HCT116 (cell line): ENCODE results near the gene AKR1B1. TPM values are rescaled to one million over a fixed set of nuclear protein-coding genes. Genes with fewer than 3 reads are reported as not detected.

Source experiments
- ATAC-seq: fragments of 200-7000 bp; cut with Tn5 transposase; 2 replicates; pipeline ENCODE4 v1.9.1; 2020; ENCODE audit warnings: mild to moderate bottlenecking, moderate library complexity
- BruUV-seq: library from RNA; stranded (reverse); fragments of 400-500 nt; replicated peaks from 2 replicates; lab custom pipeline; 2021; lab: Mats Ljungman, UMichigan
- CTCF ChIA-PET: fragments of 300-600 bp; sonication (Branson Sonifier 250); formaldehyde crosslinking; loops from one replicate; lab custom pipeline; 2021; ENCODE audit warnings: antibody characterized with exemption; lab: Charles Lee
- POLR2A ChIA-PET: fragments of 300-600, 350-600 bp; sonication (Branson Sonifier 250); formaldehyde crosslinking; loops from one replicate; lab custom pipeline; 2021; ENCODE audit warnings: antibody characterized with exemption; lab: Charles Lee
- RAD21 ChIA-PET, 2 experiments: fragments of 300-600 bp; sonication (Branson Sonifier 250); formaldehyde crosslinking; loops; one replicate each; lab custom pipeline; 2023; ENCODE audit warnings: low total read pairs in 2 of 2; ENCODE audit not compliant: uncharacterized antibody in 2 of 2, unreplicated experiment in 2 of 2, low non-redundant PET in 1 of 2; lab: Charles Lee
- DNase-seq: peaks from one replicate; pipeline ENCODE4 v3.0.0-alpha.2; 2010; ENCODE audit warnings: low read depth, low spot score
- H2AFZ ChIP-seq: fragments of 200-600 bp; shearing (Covaris generic), sonication (generic); 2 replicates; pipeline ENCODE4 v1.6.1; 2017; ENCODE audit warnings: low read depth, mixed run types, mixed read lengths, antibody characterized with exemption, low read length; ENCODE audit not compliant: poor library complexity, severe bottlenecking
- H3K27ac ChIP-seq: 2 replicates; pipeline ENCODE4 v1.5.1; 2012; ENCODE audit warnings: low read depth, low read length
- H3K27me3 ChIP-seq: fragments of 200-600 bp; sonication (generic); 2 replicates; pipeline ENCODE4 v1.6.1; 2016; ENCODE audit warnings: mixed run types, low read length, mixed read lengths; ENCODE audit not compliant: insufficient read depth
- H3K36me3 ChIP-seq, 2 experiments: fragments of 200-500 bp in 1 of 2; fragments of 200-600 bp in 1 of 2; sonication (Bioruptor generic) in 1 of 2; sonication (generic) in 1 of 2; 2 replicates each; pipeline versions ENCODE4 v1.5.1 to v1.6.1; 2014 to 2016; ENCODE audit warnings: low read length in 2 of 2, inconsistent platforms in 1 of 2, mixed read lengths in 1 of 2, mixed run types in 1 of 2; ENCODE audit not compliant: insufficient read depth in 2 of 2, control insufficient read depth in 1 of 2
- H3K4me1 ChIP-seq, 2 experiments: fragments of 200-600 bp in 1 of 2; sonication (generic) in 1 of 2; 2 replicates each; pipeline versions ENCODE4 v1.5.1 to v1.6.1; 2012 to 2017; ENCODE audit warnings: low read length in 2 of 2, inconsistent platforms in 1 of 2, mild to moderate bottlenecking in 1 of 2, mixed read lengths in 1 of 2, mixed run types in 1 of 2, moderate library complexity in 1 of 2; ENCODE audit not compliant: insufficient read depth in 2 of 2, control insufficient read depth in 1 of 2
- H3K4me2 ChIP-seq: fragments of 200-600 bp; sonication (generic); 2 replicates; pipeline ENCODE4 v1.6.1; 2017; ENCODE audit warnings: mixed run types, low read length, mixed read lengths
- H3K4me3 ChIP-seq, 2 experiments: fragments of 200-600 bp in 1 of 2; sonication (generic) in 1 of 2; replicated peaks in 1 of 2; 2 replicates each; pipeline ENCODE4 v1.5.1; 2011 to 2016; ENCODE audit warnings: low read length in 2 of 2, control low read depth in 1 of 2, low read depth in 1 of 2, mild to moderate bottlenecking in 1 of 2, mixed read lengths in 1 of 2, mixed run types in 1 of 2
- H3K79me2 ChIP-seq: fragments of 200-600 bp; sonication (generic); 2 replicates; pipeline ENCODE4 v1.6.1; 2017; ENCODE audit warnings: mild to moderate bottlenecking, mixed run types, low read length, moderate library complexity, mixed read lengths; ENCODE audit not compliant: insufficient read depth
- H3K9ac ChIP-seq: fragments of 200-600 bp; sonication (generic); 2 replicates; pipeline ENCODE4 v1.6.1; 2016; ENCODE audit warnings: low read length, mixed read lengths
- H3K9me2 ChIP-seq: fragments of 200-600 bp; sonication (generic), shearing (Covaris generic); 2 replicates; pipeline ENCODE4 v1.6.1; 2017; ENCODE audit warnings: mixed run types, mild to moderate bottlenecking, moderate library complexity; ENCODE audit not compliant: insufficient read depth
- H3K9me3 ChIP-seq, 2 experiments: fragments of 200-500 bp in 1 of 2; fragments of 200-600 bp in 1 of 2; sonication (Bioruptor generic) in 1 of 2; sonication (generic) in 1 of 2; 2 replicates each; pipeline ENCODE4 v1.6.1; 2014 to 2017; ENCODE audit warnings: low read length in 2 of 2, mixed read lengths in 2 of 2, inconsistent platforms in 1 of 2, low read depth in 1 of 2, mild to moderate bottlenecking in 1 of 2, mixed run types in 1 of 2, moderate library complexity in 1 of 2; ENCODE audit not compliant: control insufficient read depth in 1 of 2, insufficient read depth in 1 of 2
- H4K20me1 ChIP-seq: fragments of 200-600 bp; sonication (generic), shearing (Covaris generic); 2 replicates; pipeline ENCODE4 v1.6.1; 2017; ENCODE audit warnings: mixed run types, mild to moderate bottlenecking, moderate library complexity; ENCODE audit not compliant: insufficient read depth
- CTCF ChIP-seq, 3 experiments: fragments of 200-600 bp in 1 of 3; sonication (generic) in 1 of 3; IDR thresholded peaks in 2 of 3; conservative IDR thresholded peaks in 1 of 3; 2 replicates each; pipeline ENCODE4 v1.5.1; 2012 to 2017; ENCODE audit warnings: low read depth in 2 of 3, low read length in 2 of 3, antibody characterized with exemption in 1 of 3, borderline replicate concordance in 1 of 3, control low read depth in 1 of 3, mild to moderate bottlenecking in 1 of 3, mixed read lengths in 1 of 3, mixed run types in 1 of 3, moderate library complexity in 1 of 3; ENCODE audit not compliant: insufficient read depth in 1 of 3
- EZH2 ChIP-seq: fragments of 200-600 bp; sonication (generic); IDR thresholded peaks from 2 replicates; pipeline ENCODE4 v1.6.1; 2017; ENCODE audit warnings: antibody characterized with exemption, mixed run types
- POLR2AphosphoS5 ChIP-seq: IDR thresholded peaks from 2 replicates; pipeline ENCODE4 v1.6.1; 2011; ENCODE audit warnings: mild to moderate bottlenecking, low read depth, low read length, moderate library complexity
- REST ChIP-seq: IDR thresholded peaks from 2 replicates; pipeline ENCODE4 v1.6.1; 2012; ENCODE audit warnings: low read depth
- SP1 ChIP-seq: IDR thresholded peaks from 2 replicates; pipeline ENCODE4 v1.6.1; 2012; ENCODE audit warnings: low read depth
- TCF7L2 ChIP-seq: IDR thresholded peaks from 2 replicates; pipeline ENCODE4 v1.7.0; 2011; ENCODE audit warnings: borderline replicate concordance, inconsistent platforms; ENCODE audit not compliant: insufficient read depth, insufficient read length; ENCODE audit errors: extremely low read depth
- ZFX ChIP-seq: fragments of 450-650 bp; IDR thresholded peaks from 2 replicates; pipeline ENCODE4 v1.6.1; 2017
- ZNF274 ChIP-seq: fragments of 200-500 bp; sonication (Bioruptor generic); IDR thresholded peaks from 2 replicates; pipeline ENCODE4 v1.6.1; 2014; ENCODE audit warnings: mild to moderate bottlenecking, low read depth, low read length, inconsistent platforms
- intact Hi-C: fragments of 100-400 bp; cut with micrococcal nuclease; formaldehyde crosslinking; loops from 2 replicates; pipeline ENCODE4 v1.10.0; 2022
- total RNA-seq: library from RNA; stranded (reverse); gene quantifications from one replicate; pipeline ENCODE4 v1.2.1, GENCODE V29; 2021; ENCODE audit not compliant: unreplicated experiment

The AKR1B1 gene
- total RNA-seq, 1 experiment from 2014 or later, result 56.8 TPM

DNA sequence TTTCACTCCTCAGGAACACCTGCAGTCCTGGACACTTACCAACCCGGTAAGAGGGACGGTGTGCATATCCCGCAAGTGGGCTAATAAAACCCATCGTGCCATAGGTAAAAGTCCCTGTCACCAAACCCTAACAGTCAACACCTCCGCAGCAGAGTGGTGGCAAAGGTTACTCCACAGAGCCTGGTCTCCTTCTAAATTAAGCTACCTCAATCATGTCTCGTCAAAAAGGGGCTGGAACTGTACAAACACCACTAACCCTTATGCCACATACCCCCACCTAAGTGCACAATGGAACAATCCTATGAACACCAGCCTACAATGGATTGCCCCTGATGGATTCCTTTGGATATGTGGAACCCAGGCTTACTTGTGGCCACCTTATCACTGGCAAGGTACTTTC is 9.6 kb upstream of the AKR1B1 start:
- Histone ChIP-seq H3K9ac (no peak overlapping the region), H3K4me2 (no peak overlapping the region), H3K9me3 (no peaks in the 10 kb centered on the region), H2AFZ (no peak overlapping the region), H4K20me1 (no peaks in the 10 kb centered on the region), H3K36me3 (no peaks in the 10 kb centered on the region), H3K27me3 (no peaks in the 10 kb centered on the region), H3K4me1 (peaks cover 0 to 9% of the 10 kb centered on the region in 2 experiments; a peak in 2 of 4 replicates), H3K27ac (no peak overlapping the region), H3K9me2 (no peaks in the 10 kb centered on the region), H3K4me3 (no peak overlapping the region), H3K79me2 (no peaks in the 10 kb centered on the region)
- RAD21 ChIA-PET, result no interaction called here
- TF ChIP-seq TCF7L2 (no peak), REST (no peak), ZNF274 (no peak), SP1 (no peak), POLR2AphosphoS5 (no peak), CTCF (IDR thresholded peaks at IDR 0.05 in 2 of 3, conservative IDR thresholded peaks at IDR 0.05 in 1 of 3; ENCODE audit: borderline replicate concordance in 1 of 3, insufficient read depth in 1 of 3, low read depth in 2 of 3, low read length in 2 of 3) (no peak), ZFX (no peak), EZH2 (no peak)
- POLR2A ChIA-PET, result no interaction called here
- CTCF ChIA-PET, result no interaction called here
- BruUV-seq, result no TSS peak
- ATAC-seq (no peak), DNase-seq (no peak)
- intact Hi-C loops, result no loop called here
